Vagina (tissue), 2 donors: ENCODE results near the gene FOXK1. TPM values are rescaled to one million over a fixed set of nuclear protein-coding genes. Genes with fewer than 3 reads are reported as not detected.
"Not testable (repeated sequence)": the region's sequence is repeated elsewhere in the genome, so short reads cannot be mapped to it uniquely, and the experiment has no call there.

Experiments
- DNase-seq, 2 donors: peaks; one replicate each; pipeline ENCODE4 v3.0.0-alpha.2; 2017; ENCODE audit errors: extremely low spot score in 2 of 2
- H3K27ac ChIP-seq: fragments of 200-600 bp; sonication (generic); one replicate; pipeline ENCODE4 v1.5.1; 2019
- H3K27me3 ChIP-seq: fragments of 200-600 bp; sonication (generic); one replicate; pipeline ENCODE4 v1.5.1; 2019
- H3K36me3 ChIP-seq, 2 donors: fragments of 200-600 bp; sonication (generic); one replicate each; pipeline ENCODE4 v1.5.1; 2017 to 2019
- H3K4me1 ChIP-seq: fragments of 200-600 bp; sonication (generic); one replicate; pipeline ENCODE4 v1.5.1; 2019
- H3K4me3 ChIP-seq, 2 donors: fragments of 200-600 bp; sonication (generic); 1 replicate in 1 of 2; 2 replicates in 1 of 2; pipeline ENCODE4 v1.5.1; 2016 to 2019
- H3K9me3 ChIP-seq: fragments of 200-600 bp; sonication (generic); one replicate; pipeline ENCODE4 v1.5.1; 2019
- CTCF ChIP-seq, 3 experiments: fragments of 450-650 bp in 2 of 3; fragments of 200-600 bp in 1 of 3; sonication (generic) in 1 of 3; IDR thresholded peaks; one replicate each; pipeline ENCODE4 v1.5.1; 2017 to 2019; ENCODE audit warnings: antibody characterized with exemption in 3 of 3, mild to moderate bottlenecking in 2 of 3, moderate library complexity in 2 of 3
- POLR2A ChIP-seq, 2 donors: fragments of 450-650 bp; IDR thresholded peaks; one replicate each; pipeline ENCODE4 v1.6.1; 2017; ENCODE audit warnings: antibody characterized with exemption in 2 of 2, mild to moderate bottlenecking in 2 of 2, moderate library complexity in 2 of 2
- POLR2AphosphoS5 ChIP-seq, 2 donors: sonication (generic); formaldehyde crosslinking; IDR thresholded peaks; one replicate each; pipeline ENCODE4 v1.9.0; 2017; ENCODE audit warnings: antibody characterized with exemption in 2 of 2, mild to moderate bottlenecking in 2 of 2, low read depth in 1 of 2; ENCODE audit not compliant: insufficient read depth in 1 of 2
- intact Hi-C: fragments of 100-400 bp; cut with DNase I; formaldehyde crosslinking; loops from one replicate; pipeline ENCODE4 v1.15.1; 2023
- total RNA-seq: library from RNA; depleted of rRNA; stranded (reverse); fragments of >200 nt; gene quantifications from one replicate; pipeline ENCODE4 v1.2.3, GENCODE V29; 2016

Gene FOXK1
- total RNA-seq, 1 donor from 2014 or later = 28.5 TPM

GRCh38 chr7:4690953-4691856, 9.1 kb downstream of the FOXK1 start:
- Histone ChIP-seq H3K27ac (peak overlapping the region; percentile 69), H3K4me3 (peak overlapping the region in 1 of 2 donors; percentile 25), H3K4me1 (peaks cover 89% of the 10 kb centered on the region), H3K9me3 (no peaks in the 10 kb centered on the region), H3K27me3 (no peaks in the 10 kb centered on the region), H3K36me3 (no peaks in the 10 kb centered on the region)
- intact Hi-C loops = no loop called here
- TF ChIP-seq POLR2A (IDR thresholded peaks at IDR 0.05) = no peak
- TF ChIP-seq POLR2AphosphoS5 (IDR thresholded peaks at IDR 0.05; ENCODE audit: insufficient read depth in 1 of 2, low read depth in 1 of 2) = no peak
- TF ChIP-seq CTCF (IDR thresholded peaks at IDR 0.05) = no peak
- DNase-seq = no peak

- no peak for DNase-seq
- intact Hi-C loops = no loop called here
- Histone ChIP-seq H3K4me1 (peaks cover 80% of the 10 kb centered on the region), H3K4me3 (no peak overlapping the region), H3K27me3 (no peaks in the 10 kb centered on the region), H3K27ac (peak overlapping the region; percentile 69), H3K9me3 (no peaks in the 10 kb centered on the region), H3K36me3 (no peaks in the 10 kb centered on the region)
- TF ChIP-seq POLR2AphosphoS5 (IDR thresholded peaks at IDR 0.05; ENCODE audit: insufficient read depth in 1 of 2, low read depth in 1 of 2) (no peak), POLR2A (IDR thresholded peaks at IDR 0.05) (no peak), CTCF (IDR thresholded peaks at IDR 0.05) (no peak)
These were observed 10.0 kb downstream of the FOXK1 start for GRCh38 chr7:4692055-4692454.

GRCh38 chr7:4692622-4693021, 10.5 kb downstream of the FOXK1 start:
- H3K27me3 ChIP-seq, intact Hi-C loops, DNase-seq, H3K9me3 ChIP-seq, H3K36me3 ChIP-seq, H3K4me3 ChIP-seq: not testable (repeated sequence)
- peak overlapping the region; percentile 69 for H3K27ac ChIP-seq
- H3K4me1 ChIP-seq = peaks cover 76% of the 10 kb centered on the region

- Histone ChIP-seq H3K27me3 (no peaks in the 10 kb centered on the region), H3K4me3 (no peak overlapping the region), H3K36me3 (no peaks in the 10 kb centered on the region), H3K9me3 (no peaks in the 10 kb centered on the region), H3K27ac (peak overlapping the region; percentile 69), H3K4me1 (peaks cover 76% of the 10 kb centered on the region)
- TF ChIP-seq POLR2AphosphoS5 (IDR thresholded peaks at IDR 0.05; ENCODE audit: insufficient read depth in 1 of 2, low read depth in 1 of 2) (no peak), POLR2A (IDR thresholded peaks at IDR 0.05) (no peak), CTCF (IDR thresholded peaks at IDR 0.05) (no peak)
- no peak for DNase-seq
- intact Hi-C loops = no loop called here
These were observed 11.1 kb downstream of the FOXK1 start for GRCh38 chr7:4693152-4693551.

GRCh38 chr7:4693749-4694148, 11.7 kb downstream of the FOXK1 start:
- intact Hi-C loops = no loop called here
- TF ChIP-seq POLR2AphosphoS5 (IDR thresholded peaks at IDR 0.05; ENCODE audit: insufficient read depth in 1 of 2, low read depth in 1 of 2) = no peak
- no peak for TF ChIP-seq CTCF (IDR thresholded peaks at IDR 0.05)
- TF ChIP-seq POLR2A (IDR thresholded peaks at IDR 0.05) = no peak
- H3K27me3 ChIP-seq = no peaks in the 10 kb centered on the region
- peaks cover 70% of the 10 kb centered on the region for H3K4me1 ChIP-seq
- H3K27ac ChIP-seq = peak overlapping the region; percentile 69
- H3K4me3 ChIP-seq = no peak overlapping the region
- H3K9me3 ChIP-seq = no peaks in the 10 kb centered on the region
- DNase-seq = no peak
- H3K36me3 ChIP-seq = no peaks in the 10 kb centered on the region
